ENCODE results near the gene AJM1. TPM values are rescaled to one million over a fixed set of nuclear protein-coding genes. Genes with fewer than 3 reads are reported as not detected.
"Not testable (repeated sequence)": the region's sequence is repeated elsewhere in the genome, so short reads cannot be mapped to it uniquely, and the experiment has no call there.

The AJM1 gene
- total RNA-seq, 1 donor from 2014 or later: 2.2 TPM

DNA sequence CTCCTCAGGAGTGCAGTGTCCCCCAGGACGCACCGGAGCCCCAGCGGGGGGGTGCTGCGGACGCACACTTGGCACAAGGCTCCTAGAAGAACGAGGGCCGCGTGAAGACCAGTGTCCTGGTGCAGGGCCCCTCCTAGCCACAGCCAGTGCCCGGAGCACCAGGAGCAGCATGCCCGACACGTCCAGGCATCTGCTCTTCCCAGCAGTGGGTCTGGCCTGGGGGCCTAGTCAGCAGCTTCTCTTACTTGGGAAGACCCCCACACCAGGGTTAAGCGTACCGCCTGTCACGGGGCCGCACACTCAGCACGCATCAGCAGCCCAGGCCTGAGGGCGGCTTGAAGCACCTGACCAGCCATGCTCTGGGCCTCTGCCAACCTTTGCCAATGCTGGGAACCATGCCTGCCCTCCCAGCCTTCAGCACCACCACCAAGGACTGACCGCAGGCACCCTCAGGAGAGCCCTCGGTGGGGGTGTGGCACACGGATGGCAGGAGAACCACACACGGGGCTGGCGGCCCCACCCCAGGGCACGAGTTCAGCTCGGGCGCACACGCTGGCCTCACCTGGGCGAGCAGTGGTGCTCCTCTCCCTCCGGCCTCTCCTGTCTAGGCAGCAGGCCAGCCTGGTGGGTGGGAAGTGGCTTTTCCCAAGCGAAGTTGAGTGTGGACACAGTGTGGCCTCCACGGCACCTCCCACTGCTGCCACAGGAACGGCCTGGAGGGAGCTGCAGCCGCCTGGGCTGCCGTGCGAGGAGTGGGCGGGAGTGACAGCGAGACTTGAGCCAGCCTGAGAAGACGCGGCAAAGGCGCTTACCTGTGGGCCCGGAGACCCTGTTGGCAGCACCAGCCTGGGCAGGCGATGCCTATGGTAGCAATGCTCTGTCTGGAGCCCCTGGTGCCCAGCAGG, 12.0 kb upstream of the AJM1 start:
- DNase-seq (ENCODE audit: low read depth): no peak
- no peak overlapping the region for H3K4me3 ChIP-seq (ENCODE audit: low read depth, low read length)
- TF ChIP-seq, protein P1, sequence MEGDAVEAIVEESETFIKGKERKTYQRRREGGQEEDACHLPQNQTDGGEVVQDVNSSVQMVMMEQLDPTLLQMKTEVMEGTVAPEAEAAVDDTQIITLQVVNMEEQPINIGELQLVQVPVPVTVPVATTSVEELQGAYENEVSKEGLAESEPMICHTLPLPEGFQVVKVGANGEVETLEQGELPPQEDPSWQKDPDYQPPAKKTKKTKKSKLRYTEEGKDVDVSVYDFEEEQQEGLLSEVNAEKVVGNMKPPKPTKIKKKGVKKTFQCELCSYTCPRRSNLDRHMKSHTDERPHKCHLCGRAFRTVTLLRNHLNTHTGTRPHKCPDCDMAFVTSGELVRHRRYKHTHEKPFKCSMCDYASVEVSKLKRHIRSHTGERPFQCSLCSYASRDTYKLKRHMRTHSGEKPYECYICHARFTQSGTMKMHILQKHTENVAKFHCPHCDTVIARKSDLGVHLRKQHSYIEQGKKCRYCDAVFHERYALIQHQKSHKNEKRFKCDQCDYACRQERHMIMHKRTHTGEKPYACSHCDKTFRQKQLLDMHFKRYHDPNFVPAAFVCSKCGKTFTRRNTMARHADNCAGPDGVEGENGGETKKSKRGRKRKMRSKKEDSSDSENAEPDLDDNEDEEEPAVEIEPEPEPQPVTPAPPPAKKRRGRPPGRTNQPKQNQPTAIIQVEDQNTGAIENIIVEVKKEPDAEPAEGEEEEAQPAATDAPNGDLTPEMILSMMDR (conservative IDR thresholded peaks at IDR 0.05; ENCODE audit: low read depth, low read length): no peak

DNA sequence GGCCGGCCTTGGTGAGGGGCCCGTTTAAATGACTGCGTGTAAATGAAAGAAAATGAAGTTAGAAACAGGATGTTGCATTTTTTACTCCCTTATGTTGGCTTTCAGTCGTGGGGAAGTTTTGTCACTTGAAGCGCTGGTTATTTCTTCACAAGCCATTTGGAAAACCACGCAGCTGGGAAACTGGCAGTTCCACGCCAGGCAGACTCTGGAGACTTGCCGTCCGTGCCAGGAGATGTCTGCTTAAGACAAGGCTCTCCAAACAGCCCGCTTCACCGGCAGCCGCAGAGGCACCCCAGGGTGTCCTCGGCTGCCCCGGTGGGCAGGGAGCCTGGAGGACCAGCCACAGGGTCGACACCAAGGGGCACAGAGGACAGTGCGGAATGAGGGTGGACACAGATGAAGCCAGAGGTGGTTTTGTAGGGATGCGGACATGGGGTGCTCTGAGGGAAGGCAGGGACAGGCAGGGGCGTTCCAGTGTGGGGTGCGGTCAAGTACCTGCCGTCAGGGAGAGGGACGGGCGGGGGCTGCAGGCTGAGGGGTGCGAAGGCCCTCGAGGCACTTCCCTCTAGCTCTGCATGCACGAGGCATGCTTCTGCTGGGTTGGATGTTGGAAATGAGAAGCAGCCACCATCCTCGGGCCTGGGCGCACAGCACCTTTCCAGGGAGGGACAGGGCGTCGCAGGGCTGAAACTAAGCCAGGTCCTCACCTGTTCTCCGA, 11.1 kb upstream of the AJM1 start:
- no peak overlapping the region for H3K4me3 ChIP-seq (ENCODE audit: low read depth, low read length)
- TF ChIP-seq, protein P1 (conservative IDR thresholded peaks at IDR 0.05; ENCODE audit: low read depth, low read length): no peak
- DNase-seq (ENCODE audit: low read depth): no peak

DNA sequence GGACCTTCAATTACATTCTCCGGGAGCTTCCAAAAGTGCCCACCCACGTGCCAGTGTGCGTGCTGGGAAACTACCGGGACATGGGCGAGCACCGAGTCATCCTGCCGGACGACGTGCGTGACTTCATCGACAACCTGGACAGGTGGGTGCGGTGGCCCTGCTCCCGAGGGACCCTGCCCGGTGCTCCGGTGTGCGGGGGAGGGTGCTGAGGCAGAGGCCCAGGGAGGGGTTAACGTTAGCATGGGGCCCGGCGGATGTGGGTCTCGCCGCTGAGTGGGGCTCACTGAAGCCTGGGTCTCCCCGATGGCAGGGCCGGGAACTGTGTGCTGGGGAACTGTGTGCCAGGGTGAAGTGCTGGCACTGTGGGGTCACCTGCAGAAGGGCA, 10.6 kb upstream of the AJM1 start:
- TF ChIP-seq, protein P1 (conservative IDR thresholded peaks at IDR 0.05; ENCODE audit: low read depth, low read length): no peak
- no peak overlapping the region for H3K4me3 ChIP-seq (ENCODE audit: low read depth, low read length)
- DNase-seq (ENCODE audit: low read depth): no peak

DNA sequence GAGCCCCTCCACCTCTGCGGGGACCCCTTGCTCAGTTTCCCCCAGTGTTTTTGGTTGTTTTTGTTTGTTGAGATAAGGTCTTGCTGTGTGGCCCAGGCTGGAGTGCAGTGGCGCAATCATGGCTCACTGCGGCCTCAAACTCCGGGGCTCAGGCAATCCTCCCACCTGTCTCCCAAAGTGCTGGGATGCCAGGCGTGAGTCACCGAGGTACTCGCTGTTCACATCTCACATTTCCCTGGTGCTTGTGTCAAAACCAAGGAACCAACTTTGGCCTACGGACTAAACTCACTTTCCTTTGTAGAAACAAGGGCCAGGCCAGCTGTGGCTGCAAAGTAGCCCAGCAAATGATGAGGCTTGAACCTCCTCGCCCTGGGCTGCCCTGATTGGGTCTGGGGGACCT, 9.7 kb upstream of the AJM1 start:
- DNase-seq (ENCODE audit: low read depth): no peak
- H3K4me3 ChIP-seq (ENCODE audit: low read depth, low read length): no peak overlapping the region
- TF ChIP-seq, protein P1 (conservative IDR thresholded peaks at IDR 0.05; ENCODE audit: low read depth, low read length): no peak

DNA sequence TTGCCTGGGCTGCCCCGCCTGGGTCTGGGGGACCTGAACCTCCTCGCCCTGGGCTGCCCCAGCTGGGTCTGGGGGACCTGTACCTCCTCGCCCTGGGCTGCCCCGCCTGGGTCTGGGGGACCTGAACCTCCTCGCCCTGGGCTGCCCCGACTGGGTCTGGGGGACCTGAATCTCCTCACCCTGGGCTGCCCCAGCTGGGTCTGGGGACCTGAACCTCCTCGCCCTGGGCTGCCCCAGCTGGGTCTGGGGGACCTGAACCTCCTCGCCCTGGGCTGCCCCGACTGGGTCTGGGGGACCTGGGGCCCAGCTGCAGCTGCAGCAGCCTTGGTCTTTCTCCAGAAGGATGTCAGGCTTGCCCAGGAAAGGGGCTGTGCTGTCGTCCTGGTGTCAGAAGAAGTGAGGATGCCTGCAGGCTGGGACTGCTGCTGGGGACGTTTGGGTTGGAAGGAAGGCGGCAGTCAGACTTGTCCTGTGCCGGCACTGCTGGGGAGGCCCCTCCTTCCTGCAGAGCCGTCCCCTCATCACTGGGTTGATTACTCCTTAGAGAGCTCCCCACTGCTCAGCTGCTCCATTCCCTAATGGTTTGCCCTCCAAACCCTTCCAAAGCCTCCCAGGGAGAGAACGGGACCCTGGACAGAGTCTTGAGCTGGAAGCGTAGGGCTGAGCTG, 8.8 kb upstream of the AJM1 start:
- not testable (repeated sequence) for H3K4me3 ChIP-seq (ENCODE audit: low read depth, low read length); DNase-seq (ENCODE audit: low read depth)

DNA sequence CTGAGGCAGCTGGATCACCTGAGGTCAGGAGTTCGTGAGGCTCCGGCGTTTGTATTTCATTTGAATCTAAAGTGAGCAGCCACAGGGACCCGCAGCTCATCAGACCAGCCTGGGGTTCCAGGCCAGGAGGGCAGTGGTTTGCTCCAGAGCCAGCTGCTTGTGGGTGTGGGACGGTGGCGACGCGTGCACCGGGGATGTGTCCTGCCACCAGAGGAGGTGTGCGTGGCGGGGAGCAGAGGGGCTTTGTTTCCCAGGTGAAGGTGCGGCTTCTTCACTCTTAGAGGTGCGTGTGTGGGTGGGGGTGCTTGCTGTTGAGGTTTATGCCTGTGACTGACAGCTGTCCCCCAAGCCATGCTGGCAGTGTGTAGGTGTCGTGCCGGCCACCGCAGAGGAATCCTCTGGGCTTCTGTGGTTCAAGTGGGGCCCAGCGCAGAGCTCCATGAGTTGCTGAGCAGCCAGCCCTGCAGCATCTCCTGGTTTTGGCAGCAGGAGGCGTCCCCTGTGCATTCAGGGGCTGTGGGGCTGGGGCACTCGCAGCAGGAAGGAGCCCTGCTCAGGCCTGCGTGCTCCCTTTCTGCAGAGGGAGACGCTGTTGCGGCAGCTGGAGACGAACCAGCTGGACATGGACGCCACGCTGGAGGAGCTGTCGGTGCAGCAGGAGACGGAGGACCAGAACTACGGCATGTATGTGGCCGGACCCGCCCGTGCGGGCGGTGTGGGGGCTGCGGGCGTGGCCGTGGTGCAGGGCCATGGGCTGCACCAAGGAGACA, 6.9 kb upstream of the AJM1 start:
- no peak overlapping the region for H3K4me3 ChIP-seq (ENCODE audit: low read depth, low read length)
- TF ChIP-seq, protein P1 (conservative IDR thresholded peaks at IDR 0.05; ENCODE audit: low read depth, low read length): no peak
- DNase-seq (ENCODE audit: low read depth): no peak
